OCI-LY3 (cell line): ENCODE results near the gene CD2AP.

Source experiments
- CTCF ChIP-seq: fragments of 200-600, 300-600 bp; sonication (generic); IDR thresholded peaks from 2 replicates; pipeline ENCODE4 v1.5.1; 2014; ENCODE audit warnings: antibody characterized with exemption, low read length, low read depth
- EZH2phosphoT487 ChIP-seq: fragments of 200-600 bp; shearing (Covaris generic); IDR thresholded peaks from 2 replicates; pipeline ENCODE4 v1.6.1; 2018; ENCODE audit warnings: antibody characterized with exemption, mixed run types, low read depth

- no peak for TF ChIP-seq CTCF
- TF ChIP-seq EZH2phosphoT487, result no peak
These were observed 21.9 kb upstream of the CD2AP start for GRCh38 chr6:47455533-47456209.
